Endothelial cell of umbilical vein (primary cell): ENCODE results near the gene WBP2. TPM values are rescaled to one million over a fixed set of nuclear protein-coding genes. Genes with fewer than 3 reads are reported as not detected.

Source experiments
- BruUV-seq: library from RNA; stranded (reverse); fragments of 400-500 nt; replicated peaks from 2 replicates; lab custom pipeline; 2021; lab: Mats Ljungman, UMichigan
- CTCF ChIA-PET: fragments of 300-600, 350-600 bp; sonication (Branson Sonifier 250); formaldehyde crosslinking; loops from one replicate; lab custom pipeline; 2021; ENCODE audit warnings: antibody characterized with exemption, inconsistent platforms; lab: Charles Lee
- POLR2A ChIA-PET: fragments of 300-600, 350-600 bp; sonication (Branson Sonifier 250); formaldehyde crosslinking; loops from one replicate; lab custom pipeline; 2021; ENCODE audit warnings: antibody characterized with exemption, inconsistent platforms; lab: Charles Lee
- DNase-seq: peaks from one replicate; pipeline ENCODE4 v3.0.0-alpha.2; 2011; ENCODE audit warnings: low read depth, low spot score
- FAIRE-seq: peaks from 2 replicates; lab custom pipeline; 2011; peaks lifted over from hg19 to GRCh38; lab: Jason Lieb, UNC
- H2AFZ ChIP-seq: 2 replicates; pipeline ENCODE4 v1.6.0; 2012; ENCODE audit warnings: low read depth, low read length, control low read depth, inconsistent platforms
- H3K27ac ChIP-seq: 2 replicates; pipeline ENCODE4 v1.5.1; 2011; ENCODE audit warnings: low read depth, mild to moderate bottlenecking, control low read depth, low read length, moderate library complexity; ENCODE audit not compliant: insufficient read depth
- H3K27me3 ChIP-seq, 2 experiments: 2 replicates each; pipeline versions ENCODE4 v1.6.0 to v1.6.1; 2011; ENCODE audit warnings: low read length in 2 of 2, mixed read lengths in 1 of 2; ENCODE audit not compliant: control insufficient read depth in 2 of 2, insufficient read depth in 2 of 2
- H3K36me3 ChIP-seq, 2 experiments: 2 replicates in 1 of 2; 3 replicates in 1 of 2; pipeline ENCODE4 v1.5.1; 2011; ENCODE audit warnings: low read length in 2 of 2, mild to moderate bottlenecking in 1 of 2, moderate library complexity in 1 of 2; ENCODE audit not compliant: control insufficient read depth in 2 of 2, insufficient read depth in 2 of 2; ENCODE audit errors: extremely low read depth in 1 of 2
- H3K4me1 ChIP-seq: 3 replicates; pipeline ENCODE4 v1.5.1; 2011; ENCODE audit warnings: mild to moderate bottlenecking, low read length; ENCODE audit not compliant: control insufficient read depth, insufficient read depth; ENCODE audit errors: extremely low read depth
- H3K4me2 ChIP-seq: 2 replicates; pipeline ENCODE4 v1.6.1; 2011; ENCODE audit warnings: low read length, control low read depth, mixed read lengths; ENCODE audit not compliant: insufficient read depth
- H3K4me3 ChIP-seq, 3 experiments: fragments of 200-600 bp in 1 of 3; sonication (generic), shearing (Covaris generic) in 1 of 3; replicated peaks in 1 of 3; 2 replicates each; pipeline ENCODE4 v1.5.1; 2011 to 2016; ENCODE audit warnings: control low read depth in 3 of 3, low read length in 3 of 3, mild to moderate bottlenecking in 2 of 3, inconsistent platforms in 1 of 3, low read depth in 1 of 3, moderate library complexity in 1 of 3; ENCODE audit not compliant: insufficient read depth in 1 of 3
- H3K79me2 ChIP-seq: 2 replicates; pipeline ENCODE4 v1.6.0; 2012; ENCODE audit warnings: low read length, inconsistent platforms; ENCODE audit not compliant: control insufficient read depth, insufficient read depth
- H3K9ac ChIP-seq: replicated peaks from 2 replicates; pipeline ENCODE3; 2011; ENCODE audit warnings: low read length, control low read depth; ENCODE audit not compliant: insufficient read depth; ENCODE audit errors: extremely low read depth
- H3K9me1 ChIP-seq: replicated peaks from 3 replicates; pipeline ENCODE4 v1.6.0; 2011; ENCODE audit warnings: mild to moderate bottlenecking, low read length; ENCODE audit not compliant: control insufficient read depth, insufficient read depth; ENCODE audit errors: extremely low read depth
- H3K9me3 ChIP-seq: replicated peaks from 2 replicates; pipeline ENCODE4 v1.5.1; 2012; ENCODE audit warnings: low read length, inconsistent platforms; ENCODE audit not compliant: control insufficient read depth, insufficient read depth
- H4K20me1 ChIP-seq: replicated peaks from 2 replicates; pipeline ENCODE3; 2011; ENCODE audit warnings: mild to moderate bottlenecking, low read length; ENCODE audit not compliant: control insufficient read depth, insufficient read depth; ENCODE audit errors: extremely low read depth
- EZH2 ChIP-seq: IDR thresholded peaks from 2 replicates; pipeline ENCODE4 v1.6.1; 2012; ENCODE audit warnings: borderline replicate concordance, low read depth, mild to moderate bottlenecking, moderate library complexity, low read length, inconsistent platforms; ENCODE audit not compliant: severe bottlenecking
- FOS ChIP-seq: IDR thresholded peaks from 2 replicates; pipeline ENCODE4 v1.6.1; 2011; ENCODE audit warnings: mild to moderate bottlenecking, low read length, moderate library complexity, borderline replicate concordance; ENCODE audit not compliant: insufficient read depth
- GATA2 ChIP-seq: IDR thresholded peaks from 2 replicates; pipeline ENCODE4 v1.7.0; 2011; ENCODE audit warnings: low read depth, mild to moderate bottlenecking, moderate library complexity, mixed read lengths, low read length; ENCODE audit not compliant: insufficient read length, insufficient read depth
- JUN ChIP-seq: IDR thresholded peaks from 2 replicates; pipeline ENCODE4 v1.6.1; 2011; ENCODE audit warnings: borderline replicate concordance, low read depth; ENCODE audit not compliant: insufficient read length, insufficient read depth
- MYC ChIP-seq: IDR thresholded peaks from one replicate; pipeline ENCODE4 v1.6.1; 2011; ENCODE audit warnings: mild to moderate bottlenecking, low read depth, low read length
- POLR2A ChIP-seq: IDR thresholded peaks from 2 replicates; pipeline ENCODE4 v1.6.1; 2012; ENCODE audit warnings: low read depth, mild to moderate bottlenecking, control low read depth, low read length
- POLR2AphosphoS5 ChIP-seq: IDR thresholded peaks from 2 replicates; pipeline ENCODE4 v1.6.1; 2012; ENCODE audit warnings: low read depth, mild to moderate bottlenecking, control low read depth, low read length, moderate library complexity; ENCODE audit not compliant: insufficient read depth
- dilution Hi-C: fragments of 300-500 bp; cut with MboI; formaldehyde crosslinking; loops from one replicate; pipeline ENCODE4 v1.15.0; 2019; ENCODE audit warnings: low sequenced_read_pairs; ENCODE audit not compliant: extremely low pct_ligation_motif_present
- intact Hi-C: fragments of 100-400 bp; cut with micrococcal nuclease; formaldehyde crosslinking; loops from one replicate; pipeline ENCODE4 v1.10.0; 2022
- polyA plus RNA-seq, 4 experiments: library from polyadenylated mRNA; depleted of rRNA in 3 of 4; stranded (reverse) in 3 of 4; unstranded in 1 of 4; fragments of >200 nt; gene quantifications; 2 replicates each; pipeline versions ENCODE4 v1.2.1 to v1.2.3, GENCODE V29; 2011 to 2012; ENCODE audit warnings: missing spikeins in 1 of 4
- total RNA-seq: library from RNA; stranded (reverse); gene quantifications from 2 replicates; pipeline ENCODE4 v1.2.3, GENCODE V29; 2021
- TF ChIP-seq, protein P1 (sequence below), 2 donors: IDR thresholded peaks; 1 replicate in 1 of 2; 2 replicates in 1 of 2; pipeline ENCODE4 v1.5.1; 2011; ENCODE audit warnings: low read length in 2 of 2, mild to moderate bottlenecking in 2 of 2, moderate library complexity in 2 of 2, control low read depth in 1 of 2, inconsistent platforms in 1 of 2, low read depth in 1 of 2; ENCODE audit not compliant: insufficient read depth in 1 of 2; ENCODE audit errors: extremely low read depth in 1 of 2
- TF ChIP-seq, protein P2 (sequence below): IDR thresholded peaks from 2 replicates; pipeline ENCODE4 v1.6.1; 2011; ENCODE audit not compliant: insufficient read depth, insufficient read length

Gene WBP2
- total and polyA plus RNA-seq, 2 donors (not counting 3 experiments of a cell fraction or from before 2014, with no cell fraction given), result 81.5 to 126 TPM

DNA sequence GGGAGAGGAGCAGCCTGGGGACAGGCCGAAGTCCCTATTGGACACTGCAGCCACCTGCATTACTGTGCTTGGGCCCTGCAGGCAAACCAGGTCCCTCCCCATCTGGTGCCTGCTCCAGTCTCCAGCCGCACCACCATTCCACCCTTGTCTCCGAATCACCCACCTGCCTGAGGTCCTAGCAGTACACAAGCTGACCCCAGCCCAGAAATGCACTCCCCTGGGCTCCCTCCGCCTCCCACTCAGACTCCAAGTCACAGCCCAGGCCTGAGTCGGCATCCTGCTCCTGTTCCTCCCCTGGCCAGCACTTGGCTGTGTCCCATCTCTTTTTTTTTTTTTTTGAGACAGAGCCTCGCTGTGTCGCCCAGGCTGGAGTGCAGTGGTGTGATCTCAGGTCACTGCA, 17.2 kb downstream of the WBP2 start:
- Histone ChIP-seq H3K9me1 (no peaks in the 10 kb centered on the region), H3K4me2 (no peak overlapping the region), H3K79me2 (no peaks in the 10 kb centered on the region), H3K9me3 (no peaks in the 10 kb centered on the region), H3K27me3 (no peaks in the 10 kb centered on the region), H3K4me3 (no peak overlapping the region), H3K4me1 (no peaks in the 10 kb centered on the region), H3K36me3 (no peaks in the 10 kb centered on the region), H3K9ac (no peak overlapping the region), H3K27ac (no peak overlapping the region), H4K20me1 (no peaks in the 10 kb centered on the region), H2AFZ (no peak overlapping the region)
- DNase-seq, result no peak
- intact Hi-C loops, result no loop called here
- TF ChIP-seq POLR2A (no peak), JUN (no peak), GATA2 (no peak), EZH2 (no peak), MYC (no peak), POLR2AphosphoS5 (no peak), FOS (no peak)
- TF ChIP-seq, protein P1, sequence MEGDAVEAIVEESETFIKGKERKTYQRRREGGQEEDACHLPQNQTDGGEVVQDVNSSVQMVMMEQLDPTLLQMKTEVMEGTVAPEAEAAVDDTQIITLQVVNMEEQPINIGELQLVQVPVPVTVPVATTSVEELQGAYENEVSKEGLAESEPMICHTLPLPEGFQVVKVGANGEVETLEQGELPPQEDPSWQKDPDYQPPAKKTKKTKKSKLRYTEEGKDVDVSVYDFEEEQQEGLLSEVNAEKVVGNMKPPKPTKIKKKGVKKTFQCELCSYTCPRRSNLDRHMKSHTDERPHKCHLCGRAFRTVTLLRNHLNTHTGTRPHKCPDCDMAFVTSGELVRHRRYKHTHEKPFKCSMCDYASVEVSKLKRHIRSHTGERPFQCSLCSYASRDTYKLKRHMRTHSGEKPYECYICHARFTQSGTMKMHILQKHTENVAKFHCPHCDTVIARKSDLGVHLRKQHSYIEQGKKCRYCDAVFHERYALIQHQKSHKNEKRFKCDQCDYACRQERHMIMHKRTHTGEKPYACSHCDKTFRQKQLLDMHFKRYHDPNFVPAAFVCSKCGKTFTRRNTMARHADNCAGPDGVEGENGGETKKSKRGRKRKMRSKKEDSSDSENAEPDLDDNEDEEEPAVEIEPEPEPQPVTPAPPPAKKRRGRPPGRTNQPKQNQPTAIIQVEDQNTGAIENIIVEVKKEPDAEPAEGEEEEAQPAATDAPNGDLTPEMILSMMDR (IDR thresholded peaks at IDR 0.05; ENCODE audit: extremely low read depth in 1 of 2, insufficient read depth in 1 of 2, low read depth in 1 of 2, low read length in 2 of 2), result no peak
- TF ChIP-seq, protein P2, sequence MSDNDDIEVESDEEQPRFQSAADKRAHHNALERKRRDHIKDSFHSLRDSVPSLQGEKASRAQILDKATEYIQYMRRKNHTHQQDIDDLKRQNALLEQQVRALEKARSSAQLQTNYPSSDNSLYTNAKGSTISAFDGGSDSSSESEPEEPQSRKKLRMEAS, result no peak
- ChIA-PET CTCF (interaction anchor here (1.6 to 2.3 kb wide), 2 partner anchors 11 to 23 kb away, joined by 4 to 7 read pairs; no protein-coding TSS in a partner anchor), POLR2A (no interaction called here)
- no peak for FAIRE-seq
- BruUV-seq, result no TSS peak
- dilution Hi-C loops, result no loop called here
